Activated CD4-positive, alpha-beta T cell treated with anti-CD3 and anti-CD28 coated beads, Interleukin-2, amount 50 U/mL, for 1 hour (primary cell): ENCODE data around the gene NAB1.

Source experiments
- DNase-seq: peaks from one replicate; pipeline ENCODE4 v3.0.0-alpha.2; 2020

Gene NAB1

DNA sequence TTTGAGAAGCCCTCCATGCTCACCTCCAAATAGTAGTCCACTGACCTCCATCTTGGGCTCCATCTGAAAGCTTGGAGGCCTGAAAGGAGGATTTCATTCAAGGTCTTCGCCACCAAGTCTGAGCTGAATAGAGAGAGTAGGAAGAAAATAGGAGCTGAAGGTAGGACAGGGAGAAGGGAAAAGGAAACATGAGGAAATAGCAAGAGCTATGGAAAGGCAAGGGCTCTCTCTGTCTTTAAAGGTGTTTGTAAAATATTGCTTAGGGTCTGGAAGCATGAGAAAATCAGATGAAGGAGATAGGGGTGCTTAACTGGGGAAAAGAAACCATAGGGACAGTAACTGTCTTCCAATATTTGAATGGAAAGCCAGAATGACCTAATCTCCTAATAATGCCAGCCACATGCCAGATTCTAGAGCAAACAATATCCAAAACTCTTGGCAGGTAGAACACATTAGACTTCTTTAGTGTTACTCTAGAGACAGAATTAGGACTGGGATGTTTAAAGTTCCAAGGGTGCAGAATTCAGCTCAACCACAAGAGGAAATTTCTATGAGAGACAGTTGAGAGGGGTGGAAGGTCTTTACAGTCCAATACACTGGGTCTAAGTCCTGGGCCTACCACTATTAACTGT lies 67.4 kb downstream of the NAB1 start:
- no peak for DNase-seq

GRCh38 chr2:190717306-190717705 lies 68.4 kb downstream of the NAB1 start:
- DNase-seq = no peak

GRCh38 chr2:190717764-190718651 lies 69.1 kb downstream of the NAB1 start:
- DNase-seq = no peak

DNA sequence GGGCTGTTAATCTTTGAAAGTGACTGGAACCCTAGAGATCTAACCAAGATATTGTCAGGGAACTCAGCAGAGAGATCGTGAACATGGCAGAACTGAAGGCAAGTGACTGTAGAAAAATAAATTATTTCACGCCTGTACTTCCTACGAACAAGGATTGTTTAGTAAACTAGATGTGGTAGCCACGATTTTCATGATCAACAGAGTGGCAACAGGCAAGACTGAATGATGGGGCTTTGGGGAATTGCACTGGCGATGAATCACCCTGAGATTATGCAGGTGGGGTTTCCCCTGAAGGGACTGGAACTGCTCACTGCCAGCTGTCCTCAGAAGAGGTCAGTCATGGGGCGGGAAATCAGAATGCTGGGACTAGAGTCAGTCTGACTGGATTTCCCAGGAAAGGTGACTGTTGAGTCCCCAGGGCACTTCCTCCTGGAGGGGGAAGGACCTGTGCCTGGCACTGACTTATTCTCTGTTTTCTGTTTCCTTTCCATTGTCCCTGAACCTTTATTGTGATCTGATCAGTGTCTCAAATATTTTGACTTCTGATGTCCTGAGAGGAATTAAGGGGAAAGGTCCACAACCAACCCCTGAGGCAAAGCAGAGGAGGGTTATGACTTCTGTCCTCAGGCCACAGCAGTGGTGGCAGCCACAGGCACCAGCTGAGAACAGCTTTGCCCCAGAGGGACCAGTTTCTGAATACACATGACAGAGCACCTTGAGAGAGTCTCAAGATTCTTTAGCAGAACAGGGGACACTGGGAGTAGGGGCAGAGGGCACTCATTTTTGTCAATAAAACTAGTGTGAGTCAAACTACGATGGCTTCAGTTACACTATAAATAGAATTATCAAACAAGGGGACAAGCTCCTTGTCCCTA lies 70.0 kb downstream of the NAB1 start:
- no peak for DNase-seq

GRCh38 chr2:190720276-190720675 lies 71.4 kb downstream of the NAB1 start:
- no peak for DNase-seq

GRCh38 chr2:190720691-190721090 lies 71.8 kb downstream of the NAB1 start:
- no peak for DNase-seq

DNA sequence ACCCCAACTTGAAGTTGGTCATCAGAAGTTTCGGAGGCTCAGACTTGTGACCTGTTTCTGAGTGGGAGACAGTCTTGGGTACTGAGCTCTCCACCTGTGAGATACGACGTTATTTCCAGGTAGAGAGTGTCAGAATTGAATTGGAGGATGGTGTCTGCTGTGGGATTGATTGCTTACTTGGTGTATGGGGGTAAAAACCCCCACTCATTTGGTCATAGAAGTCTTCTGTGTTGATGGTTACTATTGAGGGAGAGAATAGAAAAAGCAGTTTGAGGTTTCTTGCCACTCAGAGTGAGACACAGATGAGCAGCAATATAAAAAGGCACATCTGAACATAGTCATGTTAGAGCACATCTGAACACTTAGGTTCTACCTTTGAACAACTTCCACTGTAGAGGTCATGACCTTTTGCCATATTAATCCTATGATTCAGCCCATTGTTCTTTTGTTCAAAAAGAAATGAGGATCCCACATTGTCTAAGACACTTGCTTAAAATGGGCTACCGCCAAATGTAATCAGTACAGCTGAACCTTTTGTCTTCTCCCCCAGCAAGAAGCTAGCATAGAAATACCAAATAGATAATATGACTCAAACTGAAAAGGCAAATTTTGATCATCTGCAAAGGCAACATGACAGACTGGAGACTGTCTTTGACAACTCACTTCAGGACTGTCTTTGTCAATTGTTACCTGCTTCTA lies 73.3 kb downstream of the NAB1 start:
- DNase-seq = no peak

DNA sequence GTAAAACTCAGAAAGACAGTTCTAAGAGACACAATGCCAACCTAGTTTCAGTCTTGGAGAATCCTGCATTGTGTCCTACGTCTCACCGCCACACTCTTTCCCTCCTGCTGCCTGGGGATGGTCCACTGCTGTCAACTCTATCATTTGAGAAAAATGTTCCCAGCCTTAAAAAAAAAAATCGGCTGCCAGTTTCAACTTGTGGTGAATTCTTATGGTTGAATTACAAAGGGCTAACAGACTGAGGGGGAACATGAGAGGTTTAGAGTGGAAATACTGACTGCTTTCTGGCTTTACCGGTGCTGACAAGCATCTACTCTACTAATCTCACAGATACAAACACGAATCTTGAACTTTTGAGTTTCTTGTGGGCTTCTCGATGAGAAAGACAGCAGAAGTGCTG lies 74.0 kb downstream of the NAB1 start:
- no peak for DNase-seq

GRCh38 chr2:190723397-190724090 lies 74.7 kb downstream of the NAB1 start:
- no peak for DNase-seq

DNA sequence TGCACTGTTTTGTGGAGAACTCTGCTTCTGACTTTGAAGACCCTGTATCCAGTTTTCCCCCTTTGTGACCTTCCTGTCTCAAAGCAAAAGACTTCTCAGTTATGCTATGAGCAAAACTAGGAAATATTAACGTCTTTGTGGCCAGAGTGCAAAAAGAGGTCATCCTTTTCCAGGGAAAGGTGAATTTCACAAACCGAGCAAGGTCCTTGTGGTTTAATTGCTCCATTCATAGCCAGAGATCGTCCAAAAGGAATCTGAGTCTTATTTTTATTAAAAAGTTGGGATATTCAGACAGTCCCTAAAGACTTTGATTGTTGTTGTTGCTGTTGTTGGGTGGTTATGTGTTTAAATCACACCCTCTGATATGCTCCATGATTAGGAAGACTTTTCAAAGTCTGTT lies 77.4 kb downstream of the NAB1 start:
- DNase-seq = no peak

DNA sequence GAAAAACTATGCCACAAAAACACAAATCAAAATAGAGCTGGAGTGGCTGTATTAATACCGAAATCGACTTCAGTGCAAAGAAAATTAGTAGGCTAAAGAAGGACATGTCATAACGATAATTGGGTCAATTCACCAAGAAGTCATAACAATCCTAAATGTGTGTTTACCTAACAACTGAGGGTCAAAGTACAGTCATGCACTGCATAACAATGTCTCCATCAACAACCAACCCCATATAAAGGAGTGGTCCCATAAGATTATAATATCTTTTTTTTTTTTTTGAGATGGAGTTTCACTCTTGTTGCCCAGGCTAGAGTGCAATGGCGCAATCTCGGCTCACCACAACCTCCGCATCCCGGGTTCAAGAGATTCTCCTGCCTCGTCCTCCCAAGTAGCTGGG lies 87.5 kb downstream of the NAB1 start:
- no peak for DNase-seq

GRCh38 chr2:190740449-190740848 lies 91.6 kb downstream of the NAB1 start:
- DNase-seq = no peak
